ENCODE results near the gene LSMEM2.
"Not testable (repeated sequence)": the region's sequence is repeated elsewhere in the genome, so short reads cannot be mapped to it uniquely, and the experiment has no call there.

The LSMEM2 gene

DNA sequence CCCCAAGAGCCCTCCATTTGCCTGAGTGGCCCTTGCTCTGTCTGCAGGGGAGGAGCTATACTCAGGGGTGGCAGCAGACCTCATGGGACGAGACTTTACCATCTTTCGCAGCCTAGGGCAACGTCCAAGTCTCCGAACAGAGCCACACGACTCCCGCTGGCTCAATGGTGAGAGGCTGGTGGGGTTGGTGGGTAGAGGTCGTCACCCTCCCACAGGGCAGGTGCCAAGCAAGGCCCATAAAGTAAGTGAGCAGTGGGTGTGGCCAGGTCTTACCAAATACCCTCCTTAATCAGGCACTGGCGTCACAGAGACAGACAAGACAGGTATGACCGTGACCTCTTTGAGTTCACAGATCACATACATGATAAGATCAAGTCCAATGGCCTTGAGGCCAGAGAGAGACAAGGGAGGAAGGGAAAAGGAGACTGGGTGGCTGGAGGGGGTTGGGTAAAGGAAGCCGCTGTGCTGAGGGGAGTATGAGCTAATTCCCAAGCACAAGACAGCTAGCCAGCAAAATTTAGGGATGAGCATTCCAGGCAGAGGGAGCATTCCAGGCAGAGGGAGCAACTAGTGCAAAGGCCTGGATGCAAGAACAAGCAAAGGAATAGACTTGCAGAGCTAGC lies 7.5 kb upstream of the LSMEM2 start:
- TF ChIP-seq MYC (IDR thresholded peaks at IDR 0.05; ENCODE audit: low read depth, low read length): no peak
- TF ChIP-seq CTCF (IDR thresholded peaks at IDR 0.05; ENCODE audit: low read depth, low read length): no peak
- no peak for TF ChIP-seq POLR2A (IDR thresholded peaks at IDR 0.05; ENCODE audit: extremely low read depth, insufficient read length)
- TF ChIP-seq, protein P1, sequence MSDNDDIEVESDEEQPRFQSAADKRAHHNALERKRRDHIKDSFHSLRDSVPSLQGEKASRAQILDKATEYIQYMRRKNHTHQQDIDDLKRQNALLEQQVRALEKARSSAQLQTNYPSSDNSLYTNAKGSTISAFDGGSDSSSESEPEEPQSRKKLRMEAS (IDR thresholded peaks at IDR 0.05; ENCODE audit: low read depth, low read length): no peak
- DNase-seq (ENCODE audit: low read depth): no peak
- H3K4me3 ChIP-seq (ENCODE audit: low read depth, low read length): no peak overlapping the region

- not testable (repeated sequence) for DNase-seq (ENCODE audit: low read depth)
Measured at GRCh38 chr3:50272538-50272910, 6.4 kb upstream of the LSMEM2 start.

DNA sequence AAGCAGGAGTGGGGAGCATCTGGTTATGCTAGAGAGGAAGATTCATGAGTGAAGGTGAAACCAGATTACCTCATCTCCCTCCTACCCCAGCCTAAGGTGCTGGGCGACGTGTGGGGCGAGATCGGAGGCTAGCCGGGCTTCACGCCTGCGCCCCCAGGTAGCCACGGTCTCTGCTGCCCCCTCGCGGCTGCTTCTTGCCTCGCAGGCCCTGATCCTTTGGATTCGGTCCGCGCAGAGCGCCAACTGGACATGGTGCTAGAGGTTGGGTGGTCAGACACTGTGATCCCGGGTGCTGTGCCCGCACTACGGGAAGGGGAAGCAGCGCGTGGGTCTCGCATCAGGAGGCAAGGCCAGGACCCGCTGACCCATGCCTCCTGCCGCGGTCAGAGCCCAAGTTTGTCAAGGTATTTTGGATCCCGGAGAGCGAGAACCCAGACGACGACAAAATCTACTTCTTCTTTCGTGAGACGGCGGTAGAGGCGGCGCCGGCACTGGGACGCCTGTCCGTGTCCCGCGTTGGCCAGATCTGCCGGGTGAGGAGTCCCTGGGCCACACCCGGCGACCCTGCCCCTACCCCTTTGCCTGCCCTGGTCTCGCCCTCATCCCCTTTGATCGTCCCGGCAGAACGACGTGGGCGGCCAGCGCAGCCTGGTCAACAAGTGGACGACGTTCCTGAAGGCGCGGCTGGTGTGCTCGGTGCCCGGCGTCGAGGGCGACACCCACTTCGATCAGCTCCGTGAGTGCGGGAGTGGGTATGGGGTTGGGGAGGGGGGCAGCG lies 5.8 kb upstream of the LSMEM2 start:
- TF ChIP-seq MYC (IDR thresholded peaks at IDR 0.05; ENCODE audit: low read depth, low read length): no peak
- TF ChIP-seq, protein P1 (IDR thresholded peaks at IDR 0.05; ENCODE audit: low read depth, low read length): no peak
- TF ChIP-seq CTCF (IDR thresholded peaks at IDR 0.05; ENCODE audit: low read depth, low read length): peak; percentile 74
- TF ChIP-seq POLR2A (IDR thresholded peaks at IDR 0.05; ENCODE audit: extremely low read depth, insufficient read length): no peak
- no peak overlapping the region for H3K4me3 ChIP-seq (ENCODE audit: low read depth, low read length)
- DNase-seq (ENCODE audit: low read depth): peak; percentile 82

More at GRCh38 chr3:50272538-50272910, 6.4 kb upstream of the LSMEM2 start:
- H3K4me3 ChIP-seq (ENCODE audit: low read depth, low read length): not testable (repeated sequence)

- no peak overlapping the region for H3K4me3 ChIP-seq (ENCODE audit: low read depth, low read length)
- no peak for DNase-seq (ENCODE audit: low read depth)
- TF ChIP-seq POLR2A (IDR thresholded peaks at IDR 0.05; ENCODE audit: extremely low read depth, insufficient read length): no peak
- TF ChIP-seq, protein P1 (IDR thresholded peaks at IDR 0.05; ENCODE audit: low read depth, low read length): no peak
- no peak for TF ChIP-seq MYC (IDR thresholded peaks at IDR 0.05; ENCODE audit: low read depth, low read length)
- TF ChIP-seq CTCF (IDR thresholded peaks at IDR 0.05; ENCODE audit: low read depth, low read length): no peak
Measured at GRCh38 chr3:50273689-50274065, 5.2 kb upstream of the LSMEM2 start.

DNA sequence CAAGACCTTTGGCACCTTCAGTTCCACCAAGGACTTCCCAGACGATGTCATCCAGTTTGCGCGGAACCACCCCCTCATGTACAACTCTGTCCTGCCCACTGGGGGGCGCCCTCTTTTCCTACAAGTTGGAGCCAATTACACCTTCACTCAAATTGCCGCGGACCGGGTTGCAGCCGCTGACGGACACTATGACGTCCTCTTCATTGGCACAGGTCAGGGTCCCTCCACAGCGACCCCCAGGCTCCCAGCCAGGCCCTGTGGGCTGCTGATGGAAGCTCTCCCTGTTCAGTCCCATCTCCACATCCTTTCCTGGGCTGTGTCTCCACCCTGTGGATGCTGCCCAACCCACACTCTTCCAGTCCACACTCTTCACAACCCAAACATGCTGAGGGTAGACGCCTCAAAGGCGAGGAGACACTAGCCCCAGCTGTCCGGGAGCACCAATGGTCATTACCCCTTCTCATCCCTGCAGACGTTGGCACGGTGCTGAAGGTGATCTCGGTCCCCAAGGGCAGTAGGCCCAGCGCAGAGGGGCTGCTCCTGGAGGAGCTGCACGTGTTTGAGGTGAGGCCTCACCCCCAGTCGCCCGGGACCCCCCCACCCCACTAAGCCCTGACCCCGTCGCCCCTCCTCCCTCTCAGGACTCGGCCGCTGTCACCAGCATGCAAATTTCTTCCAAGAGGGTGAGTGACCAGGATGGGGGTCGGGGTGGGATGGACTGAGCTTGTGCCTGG lies 4.3 kb upstream of the LSMEM2 start:
- DNase-seq (ENCODE audit: low read depth): peak; percentile 81
- no peak overlapping the region for H3K4me3 ChIP-seq (ENCODE audit: low read depth, low read length)
- peak; percentile 79 for TF ChIP-seq CTCF (IDR thresholded peaks at IDR 0.05; ENCODE audit: low read depth, low read length)
- TF ChIP-seq POLR2A (IDR thresholded peaks at IDR 0.05; ENCODE audit: extremely low read depth, insufficient read length): no peak
- no peak for TF ChIP-seq MYC (IDR thresholded peaks at IDR 0.05; ENCODE audit: low read depth, low read length)
